Muscle of leg (tissue), 11 donors: Measurements from ENCODE around the gene POLR1F. TPM values are rescaled to one million over a fixed set of nuclear protein-coding genes. Genes with fewer than 3 reads are reported as not detected.
"Not testable (repeated sequence)": the region's sequence is repeated elsewhere in the genome, so short reads cannot be mapped to it uniquely, and the experiment has no call there.

Experiments
- DNase-seq: peaks from one replicate; pipeline ENCODE4 v3.0.0; 2013
- H3K27ac ChIP-seq: one replicate; pipeline ENCODE4 v1.5.1; 2013; ENCODE audit warnings: mild to moderate bottlenecking, low read length, control low read depth
- H3K27me3 ChIP-seq: one replicate; pipeline ENCODE4 v1.6.1; 2013; ENCODE audit warnings: low read length; ENCODE audit not compliant: control insufficient read depth, insufficient read depth
- H3K36me3 ChIP-seq: one replicate; pipeline ENCODE4 v1.6.1; 2013; ENCODE audit warnings: low read length; ENCODE audit not compliant: control insufficient read depth, insufficient read depth
- H3K4me1 ChIP-seq: one replicate; pipeline ENCODE4 v1.6.1; 2013; ENCODE audit warnings: low read length; ENCODE audit not compliant: control insufficient read depth, insufficient read depth
- H3K4me3 ChIP-seq: one replicate; pipeline ENCODE4 v1.5.1; 2013; ENCODE audit warnings: low read length, control low read depth
- H3K9me3 ChIP-seq: replicated peaks from 2 replicates; pipeline ENCODE4 v1.6.1; 2013; ENCODE audit warnings: low read depth, low read length; ENCODE audit not compliant: control insufficient read depth
- WGBS: methylation state at CpG from one replicate; pipeline ENCODE4 v1.1.5; 2013; ENCODE audit warnings: missing lambda C conversion rate; ENCODE audit not compliant: insufficient coverage; 5-methylcytosine and 5-hydroxymethylcytosine counted together
- polyA plus RNA-seq, 8 donors: library from polyadenylated mRNA; unstranded; fragments of 120-200 nt; gene quantifications; one replicate each; pipeline versions ENCODE4 v1.2.1 to v1.2.3, GENCODE V29; 2013; ENCODE audit warnings: inconsistent platforms in 1 of 8, low replicate concordance in 1 of 8; ENCODE audit not compliant: insufficient read length in 8 of 8, insufficient read depth in 1 of 8
- total RNA-seq: library from RNA; stranded (reverse); fragments of 120-200 nt; gene quantifications from one replicate; pipeline ENCODE4 v1.2.4, GENCODE V29; 2013

The POLR1F gene
- total and polyA plus RNA-seq, 9 donors = 8.8 to 16.6 (median 12.8) TPM

GRCh38 chr7:19689130-19689529 lies 19.7 kb downstream of the POLR1F start:
- H3K27me3 ChIP-seq, H3K9me3 ChIP-seq, DNase-seq, H3K36me3 ChIP-seq, H3K27ac ChIP-seq, H3K4me1 ChIP-seq, H3K4me3 ChIP-seq: not testable (repeated sequence)
- 68% methylated on average over 12 of the region's 12 CpGs for WGBS

GRCh38 chr7:19681596-19681995 lies 27.2 kb downstream of the POLR1F start:
- DNase-seq = no peak
- Histone ChIP-seq H3K36me3 (no peaks in the 10 kb centered on the region), H3K27ac (no peak overlapping the region), H3K9me3 (no peaks in the 10 kb centered on the region), H3K4me1 (no peaks in the 10 kb centered on the region), H3K4me3 (no peak overlapping the region), H3K27me3 (no peaks in the 10 kb centered on the region)
- 88% methylated on average over 2 of the region's 5 CpGs for WGBS

- no CpG with 5 or more reads among the region's 2 CpGs for WGBS
- no peaks in the 10 kb centered on the region for H3K27me3 ChIP-seq
- no peaks in the 10 kb centered on the region for H3K36me3 ChIP-seq
- H3K4me1 ChIP-seq = no peaks in the 10 kb centered on the region
- peak; percentile 3 for DNase-seq
- no peaks in the 10 kb centered on the region for H3K9me3 ChIP-seq
- H3K27ac ChIP-seq = no peak overlapping the region
- H3K4me3 ChIP-seq = no peak overlapping the region
These were observed 31.7 kb downstream of the POLR1F start for GRCh38 chr7:19677180-19677579.

GRCh38 chr7:19675816-19676215 lies 33.0 kb downstream of the POLR1F start:
- Histone ChIP-seq H3K27me3 (no peaks in the 10 kb centered on the region), H3K36me3 (no peaks in the 10 kb centered on the region), H3K27ac (no peak overlapping the region), H3K4me1 (no peaks in the 10 kb centered on the region), H3K4me3 (no peak overlapping the region), H3K9me3 (no peaks in the 10 kb centered on the region)
- no peak for DNase-seq
- WGBS = no CpG with 5 or more reads among the region's 1 CpG

- WGBS = 27% methylated on average over 2 of the region's 5 CpGs
- DNase-seq = no peak
- no peaks in the 10 kb centered on the region for H3K4me1 ChIP-seq
These were observed 34.4 kb downstream of the POLR1F start for GRCh38 chr7:19674266-19674960.

GRCh38 chr7:19670806-19671205 lies 38.0 kb downstream of the POLR1F start:
- Histone ChIP-seq H3K4me3 (no peak overlapping the region), H3K27me3 (no peaks in the 10 kb centered on the region), H3K36me3 (no peaks in the 10 kb centered on the region), H3K27ac (no peak overlapping the region), H3K9me3 (no peaks in the 10 kb centered on the region), H3K4me1 (no peaks in the 10 kb centered on the region)
- WGBS = no CpG with 5 or more reads among the region's 1 CpG
- DNase-seq = no peak

More at GRCh38 chr7:19674266-19674960, 34.4 kb downstream of the POLR1F start:
- no peak overlapping the region for H3K27ac ChIP-seq
- no peaks in the 10 kb centered on the region for H3K27me3 ChIP-seq
- H3K36me3 ChIP-seq = no peaks in the 10 kb centered on the region
- H3K9me3 ChIP-seq = no peaks in the 10 kb centered on the region
- H3K4me3 ChIP-seq = no peak overlapping the region

GRCh38 chr7:19665399-19666008 lies 43.3 kb downstream of the POLR1F start:
- Histone ChIP-seq H3K36me3 (no peaks in the 10 kb centered on the region), H3K9me3 (no peaks in the 10 kb centered on the region), H3K4me3 (no peak overlapping the region), H3K27me3 (no peaks in the 10 kb centered on the region), H3K4me1 (no peaks in the 10 kb centered on the region), H3K27ac (no peak overlapping the region)
- peak; percentile 42 for DNase-seq
- no CpG with 5 or more reads among the region's 1 CpG for WGBS

DNA sequence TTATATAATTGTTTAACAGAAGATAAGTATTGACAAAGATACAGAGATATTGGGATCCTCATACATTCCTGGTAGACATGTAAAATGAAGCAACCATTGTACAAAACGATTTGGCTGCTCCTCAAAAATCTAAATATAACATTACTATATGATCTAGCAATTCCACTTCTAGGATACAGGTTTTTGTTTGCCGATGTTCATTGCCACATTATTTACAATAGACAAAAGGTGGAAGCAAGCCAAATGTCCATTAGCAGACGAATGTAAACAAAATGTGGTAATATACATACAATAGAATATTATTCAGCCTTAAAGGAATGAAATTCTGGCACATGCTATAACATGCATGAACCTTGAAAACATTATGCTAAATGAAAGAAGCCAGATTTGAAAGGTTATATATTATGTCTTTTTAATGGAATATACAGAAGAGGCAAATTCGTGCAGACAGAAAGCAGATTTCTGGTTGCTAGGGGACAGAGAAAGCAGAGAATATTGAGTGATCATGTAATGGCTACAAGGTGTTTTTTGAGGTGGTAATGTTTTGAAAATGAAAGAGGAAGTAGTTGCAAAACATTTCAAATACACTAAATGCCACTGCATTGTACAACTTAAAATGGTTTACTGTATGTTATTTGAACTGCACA lies 44.9 kb downstream of the POLR1F start:
- Histone ChIP-seq H3K9me3 (no peaks in the 10 kb centered on the region), H3K4me1 (no peaks in the 10 kb centered on the region), H3K27me3 (no peaks in the 10 kb centered on the region), H3K36me3 (no peaks in the 10 kb centered on the region), H3K4me3 (no peak overlapping the region), H3K27ac (no peak overlapping the region)
- WGBS = 17% methylated on average over 1 of the region's 4 CpGs
- peak; percentile 37 for DNase-seq

GRCh38 chr7:19648791-19649190 lies 60.0 kb downstream of the POLR1F start:
- Histone ChIP-seq H3K4me3 (no peak overlapping the region), H3K27ac (no peak overlapping the region), H3K4me1 (no peaks in the 10 kb centered on the region), H3K36me3 (no peaks in the 10 kb centered on the region), H3K9me3 (peaks cover 16% of the 10 kb centered on the region), H3K27me3 (no peaks in the 10 kb centered on the region)
- no peak for DNase-seq
- WGBS = 57% methylated on average over 1 of the region's 2 CpGs
